Amniotic stem cell (primary cell): ENCODE results near the gene WWOX.

Experiments
- DNase-seq: peaks from one replicate; lab custom pipeline; 2025; lab: John Stamatoyannopoulos, UW

WWOX gene

DNA sequence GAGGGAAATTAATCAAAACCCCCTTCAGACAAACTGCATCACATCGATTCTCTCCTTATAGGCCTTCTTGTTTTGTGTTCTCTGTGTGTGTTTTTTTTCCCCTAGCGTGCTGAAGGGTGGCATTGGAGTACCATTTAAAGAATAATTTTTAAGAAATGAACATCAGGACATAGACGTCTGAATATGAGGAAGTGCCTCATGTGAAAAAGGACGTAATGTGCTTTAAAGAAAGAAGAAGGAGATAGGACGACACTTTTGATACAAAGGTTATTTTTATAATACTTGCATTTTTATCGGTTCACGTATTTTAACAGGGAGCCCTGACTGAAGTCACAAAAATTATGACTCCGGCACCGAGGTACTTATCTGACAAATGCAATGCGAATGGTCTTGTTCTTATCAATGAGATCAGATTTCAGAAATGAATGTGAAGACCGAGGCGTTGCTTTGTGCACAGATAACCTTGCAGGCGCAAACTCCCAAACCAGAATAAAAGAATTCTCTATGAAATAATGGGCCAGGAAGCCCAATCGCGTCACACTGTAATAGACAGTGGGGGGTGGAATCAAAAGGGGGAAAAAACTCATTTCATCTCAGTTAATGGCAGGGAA, 894.8 kb downstream of the WWOX start:
- no peak for DNase-seq

- DNase-seq: no peak
These were observed 896.0 kb downstream of the WWOX start for GRCh38 chr16:78995441-78995840.

GRCh38 chr16:78996790-78997189, 897.3 kb downstream of the WWOX start:
- DNase-seq: no peak

DNA sequence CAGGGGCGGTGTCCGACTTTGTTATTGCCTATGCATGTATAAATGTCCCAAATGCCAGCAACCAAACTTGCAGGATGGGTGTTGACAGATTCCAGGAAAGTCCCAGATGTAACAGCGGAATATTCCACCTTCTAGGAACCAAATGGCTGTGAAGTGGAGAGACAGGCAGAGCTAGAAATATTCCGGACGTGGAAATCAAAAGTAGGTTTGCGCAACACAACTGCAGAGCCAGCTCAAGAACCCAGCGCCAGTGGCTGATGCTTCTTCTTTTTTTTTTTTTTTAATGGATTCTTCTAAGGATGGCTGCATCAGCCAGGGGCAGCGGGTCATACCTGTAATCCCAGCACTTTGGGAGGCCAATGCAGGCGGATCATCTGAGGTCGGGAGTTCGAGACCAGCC, 899.4 kb downstream of the WWOX start:
- DNase-seq: no peak

DNA sequence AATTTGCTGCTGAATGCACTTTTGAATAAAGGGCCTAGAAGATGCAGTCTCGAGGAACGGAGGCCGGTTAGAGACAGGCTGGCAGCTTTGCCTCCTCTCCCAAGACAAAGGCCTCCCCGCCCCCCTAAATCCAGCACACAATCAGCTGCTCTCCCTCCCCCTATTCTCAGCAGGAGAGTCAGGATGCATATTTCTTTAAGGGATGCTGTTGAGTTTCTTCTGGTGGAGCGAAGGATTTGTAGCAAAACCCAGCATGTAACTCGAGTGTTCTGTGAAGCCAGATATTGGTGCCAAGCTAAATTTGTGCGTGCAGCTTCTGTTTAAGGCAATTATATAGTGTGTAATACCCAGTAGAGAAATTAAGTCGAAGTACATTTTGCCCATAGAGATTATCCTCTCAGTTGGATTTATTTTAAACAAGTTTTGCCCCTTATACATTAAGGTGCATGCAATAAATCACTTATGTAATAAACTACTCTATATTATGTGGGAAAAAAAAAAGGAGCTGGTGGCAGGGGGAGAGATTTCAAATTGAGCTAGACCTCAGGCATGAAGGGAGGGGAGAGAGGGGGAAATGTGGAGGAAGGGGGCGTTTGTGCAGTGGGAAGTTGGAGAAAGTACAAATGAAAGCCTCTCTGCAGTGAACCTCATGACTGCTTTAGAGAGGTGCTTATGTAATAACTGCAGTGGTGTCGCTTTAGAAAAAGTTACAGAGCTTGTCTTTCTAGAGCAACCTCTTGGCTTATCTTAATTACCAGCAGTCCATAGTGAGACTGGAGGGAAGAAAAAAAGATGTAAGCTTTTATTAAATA, 901.9 kb downstream of the WWOX start:
- DNase-seq: no peak

- DNase-seq: no peak
These were observed 903.7 kb downstream of the WWOX start for GRCh38 chr16:79003026-79003609.

GRCh38 chr16:79004309-79004708, 904.9 kb downstream of the WWOX start:
- no peak for DNase-seq

- no peak for DNase-seq
These were observed 905.6 kb downstream of the WWOX start for GRCh38 chr16:79005096-79005495.

DNA sequence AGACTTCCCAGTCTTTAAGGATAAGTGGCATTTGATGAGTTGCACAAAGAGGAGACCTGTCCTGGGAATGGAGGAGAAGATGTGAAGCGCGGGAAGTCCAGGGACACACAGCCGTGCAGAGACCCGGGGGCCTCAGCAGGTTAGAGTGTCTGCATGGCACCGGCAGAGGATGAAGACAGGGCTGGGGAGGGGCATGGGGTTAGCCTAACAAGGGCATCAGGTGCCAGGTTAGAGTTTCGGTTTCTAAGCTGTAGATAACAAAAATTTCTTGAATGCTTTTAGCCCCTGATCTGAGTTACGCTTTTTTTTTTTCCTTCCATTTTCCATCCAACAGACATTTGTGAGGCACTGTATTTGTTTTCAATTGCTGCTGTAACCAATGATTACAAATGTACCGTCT, 906.8 kb downstream of the WWOX start:
- DNase-seq: no peak

GRCh38 chr16:79006765-79007164, 907.3 kb downstream of the WWOX start:
- no peak for DNase-seq

GRCh38 chr16:79007614-79008013, 908.2 kb downstream of the WWOX start:
- DNase-seq: no peak

DNA sequence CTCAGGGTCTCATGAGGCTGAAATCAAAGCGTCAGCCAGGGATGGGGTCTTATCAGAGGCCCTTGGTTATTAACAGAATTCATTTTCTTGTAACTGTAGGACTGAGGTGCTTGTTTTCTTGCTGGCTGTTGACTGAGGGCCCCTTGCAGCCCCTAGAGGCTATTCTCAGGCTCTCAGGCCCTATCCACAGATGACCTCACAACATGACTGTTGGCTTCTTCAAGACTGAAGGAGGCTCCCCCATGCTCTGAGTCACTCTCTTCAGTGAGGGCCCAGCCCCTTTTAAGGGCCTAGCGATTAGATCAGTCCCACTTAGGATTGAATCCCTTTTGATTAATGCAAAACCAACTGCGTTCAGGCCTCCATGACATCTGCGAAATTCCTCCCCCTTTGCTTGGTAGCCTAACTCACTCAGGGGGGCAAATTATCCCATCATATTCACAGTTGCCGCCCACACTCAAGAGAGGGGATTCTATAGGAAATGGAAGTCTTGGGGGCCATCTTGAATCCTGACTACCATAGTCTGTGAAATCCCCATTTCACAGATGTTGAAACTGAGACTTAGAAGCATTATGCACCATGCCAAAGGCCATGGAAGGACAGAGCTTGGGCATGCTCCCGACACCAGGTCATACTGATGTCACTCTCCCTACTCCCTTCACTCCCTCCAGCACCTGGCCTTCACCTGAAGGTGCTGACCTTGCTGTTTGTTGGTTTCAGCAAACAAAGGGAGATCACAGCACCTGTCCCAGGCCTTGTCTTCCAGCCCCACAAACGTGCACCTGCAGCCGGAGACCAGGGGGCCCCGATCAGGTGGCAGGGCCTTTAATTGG, 908.8 kb downstream of the WWOX start:
- DNase-seq: no peak

DNA sequence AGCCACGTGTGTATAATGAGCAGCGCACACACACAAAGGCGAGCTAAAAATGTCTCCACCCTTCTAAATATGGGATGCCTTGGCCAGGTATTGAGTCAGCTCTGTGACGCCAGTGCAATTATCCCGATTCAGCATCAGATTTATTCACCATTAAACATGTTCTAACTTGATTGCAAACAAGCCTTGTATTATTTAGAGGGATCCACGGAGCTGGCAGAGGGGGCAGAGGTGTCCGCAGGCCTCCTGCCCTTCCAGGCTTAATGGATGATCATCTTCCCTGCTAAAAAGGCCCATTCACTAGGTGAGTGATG, 909.4 kb downstream of the WWOX start:
- DNase-seq: no peak

DNA sequence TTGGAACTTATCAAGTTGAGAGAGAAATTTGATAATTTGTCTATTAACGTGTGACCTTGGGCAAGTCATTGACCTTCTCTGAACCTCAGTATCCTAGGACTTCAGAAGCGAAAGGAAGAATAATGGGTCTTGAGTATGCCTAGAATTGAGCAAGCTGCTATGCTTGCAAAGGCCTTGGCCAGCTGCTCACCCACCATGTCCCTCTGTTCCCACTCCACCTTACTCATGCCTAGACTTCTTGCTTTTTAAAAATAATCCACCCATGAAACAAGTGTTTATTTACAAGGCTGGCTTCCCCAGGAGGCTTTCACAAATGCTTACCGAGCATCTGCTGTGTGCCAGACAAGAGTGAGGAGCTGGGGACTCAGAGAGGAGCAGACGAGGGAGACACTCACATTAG, 910.4 kb downstream of the WWOX start:
- no peak for DNase-seq

DNA sequence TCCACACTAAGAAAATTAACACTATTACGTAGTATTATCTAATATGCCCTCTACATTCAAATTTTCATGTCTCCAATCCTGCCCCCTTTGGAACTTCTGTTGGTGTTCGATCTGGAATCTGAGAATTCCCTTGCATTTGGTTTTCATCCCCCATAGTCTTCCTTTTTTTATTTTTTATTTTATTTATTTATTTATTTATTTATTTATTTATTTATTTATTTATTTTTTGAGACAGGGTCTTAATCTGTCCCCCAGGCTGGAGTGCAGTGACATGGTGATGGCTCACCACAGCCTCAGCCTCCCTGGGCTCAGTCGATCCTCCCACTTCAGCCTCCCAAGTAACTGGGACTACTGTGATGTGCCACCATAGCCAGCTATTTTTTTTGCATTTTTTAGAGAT, 911.8 kb downstream of the WWOX start:
- no peak for DNase-seq

DNA sequence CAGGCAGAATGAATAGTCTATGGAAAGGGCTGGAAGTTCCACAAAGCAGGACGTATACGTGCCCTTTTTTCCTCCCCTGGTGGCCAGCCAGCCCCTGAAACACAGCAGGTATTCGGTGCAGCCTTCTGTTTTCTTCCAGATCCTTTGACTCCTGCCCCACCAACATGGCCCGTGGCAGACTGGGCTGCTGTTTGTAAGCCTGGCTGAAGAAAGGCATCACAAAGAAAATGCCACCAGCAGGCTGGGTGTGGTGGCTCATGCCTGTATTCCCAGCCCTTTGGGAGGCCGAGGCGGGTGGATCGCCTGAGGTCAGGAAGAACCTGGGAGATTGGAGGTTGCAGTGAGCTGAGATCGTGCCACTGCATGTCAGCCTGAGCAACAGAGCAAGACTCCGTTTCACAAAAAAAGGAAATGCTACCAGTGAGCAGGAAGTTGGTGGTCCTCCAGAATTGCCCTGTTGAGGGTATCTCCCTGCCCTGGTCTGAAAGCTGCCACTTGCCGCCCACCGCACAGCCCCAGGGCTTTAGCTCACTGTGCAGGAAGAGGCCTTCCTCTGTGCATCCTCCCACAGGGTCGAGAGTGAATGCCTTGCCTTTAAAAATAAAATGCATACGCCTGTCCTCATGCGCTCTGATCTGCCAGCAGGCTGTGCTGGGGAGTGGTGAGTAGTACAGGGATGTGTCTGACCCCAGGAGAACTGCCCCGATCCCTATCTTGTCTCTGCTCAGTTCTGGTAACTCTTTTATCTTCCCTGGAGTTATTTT, 913.4 kb downstream of the WWOX start:
- DNase-seq: no peak

GRCh38 chr16:79013930-79014660, 914.6 kb downstream of the WWOX start:
- DNase-seq: no peak

- DNase-seq: no peak
These were observed 919.4 kb downstream of the WWOX start for GRCh38 chr16:79018650-79019429.

DNA sequence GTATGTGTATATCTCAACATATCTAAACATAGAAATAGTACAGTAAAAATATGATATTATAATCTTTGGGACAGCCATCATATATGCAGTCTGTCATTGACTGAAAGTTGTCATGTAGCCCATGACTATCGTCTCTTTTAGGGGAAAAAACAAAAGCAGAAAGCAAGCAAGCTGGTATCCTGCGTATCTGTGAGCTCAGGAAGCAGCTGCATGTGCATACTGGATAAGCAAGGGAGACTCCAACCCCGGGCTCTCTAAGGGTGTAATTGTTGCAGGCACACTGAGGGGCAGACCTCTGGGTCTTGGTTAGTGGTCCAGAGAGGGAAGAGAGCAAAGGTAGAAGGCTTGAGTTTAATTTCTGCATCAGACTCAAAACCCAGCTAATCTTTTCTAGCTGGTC, 920.0 kb downstream of the WWOX start:
- no peak for DNase-seq

DNA sequence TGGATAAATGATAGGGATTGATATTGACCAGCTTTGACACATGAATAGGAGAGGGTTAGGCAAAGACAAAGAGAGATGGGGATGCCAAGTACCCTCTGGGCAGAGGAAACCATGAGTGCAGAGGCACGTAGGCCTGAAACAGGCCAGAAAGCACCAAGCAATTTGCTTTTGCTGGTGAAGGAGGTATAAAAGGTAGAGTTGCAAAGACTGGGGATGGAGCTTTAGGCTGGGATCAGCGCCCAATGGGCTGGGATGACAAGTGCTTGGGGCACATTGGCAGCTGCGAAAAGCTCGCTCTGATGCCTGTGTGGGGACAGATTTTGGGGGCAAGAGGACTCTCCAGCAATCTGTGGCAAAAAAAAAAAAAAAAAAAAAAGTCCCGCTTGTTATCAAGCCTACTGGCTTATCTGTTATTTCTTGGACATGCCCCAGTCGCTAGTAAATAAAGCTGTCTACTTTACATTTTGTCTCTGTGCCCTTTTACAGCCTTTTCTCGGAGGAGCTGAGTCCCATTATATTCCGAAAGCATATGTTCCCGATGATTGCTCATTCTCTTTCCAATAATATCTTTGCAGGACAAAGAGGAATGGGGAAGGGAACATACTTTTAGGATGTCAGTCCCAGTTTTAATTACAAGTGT, 922.7 kb downstream of the WWOX start:
- DNase-seq: no peak
